GM18526 (cell line): ENCODE results near the gene GRAMD4.

Source experiments
- POLR2A ChIP-seq: IDR thresholded peaks from 3 replicates; pipeline ENCODE4 v1.6.1; 2011; ENCODE audit not compliant: insufficient read length; ENCODE audit errors: extremely low read depth

Gene GRAMD4

DNA sequence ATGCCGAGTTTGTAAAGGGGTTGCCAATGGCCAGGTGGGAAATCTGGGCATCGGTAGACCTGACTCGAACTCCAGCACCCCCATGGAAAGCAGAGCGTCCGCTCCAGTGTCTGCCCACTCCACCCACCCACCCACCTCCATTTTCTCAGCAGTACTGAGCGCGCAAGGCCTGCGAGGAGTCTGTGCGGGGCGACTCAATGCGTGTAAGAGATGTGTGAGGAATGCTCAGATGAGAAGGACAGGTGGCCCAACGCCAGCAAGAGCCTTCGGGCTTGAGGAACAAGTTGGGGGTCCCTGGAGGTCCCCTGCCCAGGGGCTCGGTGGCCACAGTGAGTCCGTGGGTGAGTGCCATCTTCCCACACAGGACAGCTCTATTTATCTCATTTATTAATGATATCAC lies 67.3 kb downstream of the GRAMD4 start:
- no peak for TF ChIP-seq POLR2A

DNA sequence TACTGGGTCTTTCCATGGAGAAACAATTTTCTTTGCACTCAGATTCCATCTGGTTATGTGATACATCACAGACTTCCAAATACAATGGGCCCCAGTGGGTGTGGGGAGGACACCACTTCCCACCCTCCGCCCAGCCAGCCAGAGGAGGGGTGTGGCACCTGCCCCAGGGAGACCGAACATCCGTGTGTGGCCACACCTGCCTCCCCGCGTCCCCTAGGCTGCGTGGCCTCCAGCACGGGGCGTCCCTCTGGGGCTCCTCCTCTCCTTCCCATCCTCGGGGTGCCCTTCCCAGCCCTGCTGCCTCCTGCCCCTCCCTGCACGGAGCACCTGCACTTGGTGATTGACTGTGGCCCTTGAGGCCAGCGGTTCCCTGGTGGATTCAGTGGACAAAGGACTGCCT lies 68.8 kb downstream of the GRAMD4 start:
- no peak for TF ChIP-seq POLR2A

DNA sequence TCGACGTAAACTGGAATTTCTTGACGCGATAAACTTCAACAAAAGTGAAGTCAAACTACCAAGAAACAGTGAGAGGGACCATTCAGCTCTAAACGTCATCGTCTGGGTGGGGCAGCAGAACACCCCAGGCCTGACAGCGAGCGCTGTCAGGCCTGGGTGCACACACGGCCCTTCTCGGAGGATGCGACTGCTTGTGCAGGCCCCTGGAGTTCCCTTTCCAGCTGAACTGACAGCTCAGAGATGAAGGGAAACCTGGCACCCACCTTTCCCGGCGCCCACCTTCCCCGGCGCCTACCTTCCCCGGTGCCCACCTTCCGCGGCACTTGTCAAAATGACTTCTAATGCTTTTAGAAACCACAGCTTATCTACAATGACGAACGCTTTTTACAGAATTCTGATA lies 70.0 kb downstream of the GRAMD4 start:
- TF ChIP-seq POLR2A, result no peak

DNA sequence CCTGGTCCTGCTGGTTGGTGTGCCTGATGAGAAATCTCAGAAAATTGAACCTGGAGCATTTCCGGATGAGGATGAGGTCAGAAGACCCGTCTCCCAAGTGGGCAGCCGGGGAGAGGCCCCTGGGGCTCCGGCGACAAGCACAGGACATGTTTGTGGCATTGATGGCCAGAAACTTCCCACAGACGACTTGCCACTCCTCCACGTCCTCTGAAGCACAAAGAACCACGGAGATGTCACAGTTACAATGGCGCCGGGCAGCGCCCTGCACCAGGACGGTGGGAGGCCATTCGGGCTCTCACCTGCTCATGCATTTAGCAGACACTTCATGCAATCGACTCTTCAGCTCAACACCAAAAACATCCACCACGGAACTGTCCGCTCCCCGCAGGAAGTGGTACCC lies 71.4 kb downstream of the GRAMD4 start:
- TF ChIP-seq POLR2A, result no peak

DNA sequence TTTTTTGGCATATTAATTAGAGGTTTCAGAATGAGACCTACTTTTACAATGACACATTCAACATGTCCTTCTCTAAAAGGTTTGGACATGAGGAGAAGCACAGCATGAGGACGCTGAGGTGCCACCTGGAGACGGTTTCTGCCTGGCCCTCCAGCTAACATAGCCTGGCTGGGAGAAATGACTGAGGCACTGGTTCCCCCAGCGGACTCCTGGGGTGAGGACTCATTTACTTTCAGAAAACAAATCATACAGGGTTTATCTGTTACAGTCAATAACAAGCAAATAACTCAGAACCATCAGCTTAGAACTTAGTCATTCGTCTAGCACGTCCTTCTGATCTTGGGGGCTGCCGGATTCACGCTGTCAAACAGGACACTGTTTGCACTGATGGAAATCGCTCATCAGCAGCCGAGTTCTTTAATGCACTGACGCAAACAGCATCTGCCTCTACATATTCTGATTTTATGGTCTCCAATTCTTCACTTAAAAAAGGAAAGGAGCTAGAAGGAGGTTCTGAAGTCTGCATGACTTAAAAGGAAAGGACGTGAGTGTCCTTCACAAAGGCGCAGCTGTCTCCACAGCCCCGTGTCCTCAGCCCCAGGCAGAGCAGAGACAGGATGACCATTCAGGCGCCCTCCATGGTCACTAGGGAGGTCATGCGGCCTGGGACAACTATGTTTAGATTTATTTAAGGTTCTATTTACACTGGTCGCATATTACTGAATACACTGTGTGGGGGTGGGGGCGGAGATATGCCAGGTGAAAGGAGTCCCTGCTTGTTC lies 73.6 kb downstream of the GRAMD4 start:
- no peak for TF ChIP-seq POLR2A

DNA sequence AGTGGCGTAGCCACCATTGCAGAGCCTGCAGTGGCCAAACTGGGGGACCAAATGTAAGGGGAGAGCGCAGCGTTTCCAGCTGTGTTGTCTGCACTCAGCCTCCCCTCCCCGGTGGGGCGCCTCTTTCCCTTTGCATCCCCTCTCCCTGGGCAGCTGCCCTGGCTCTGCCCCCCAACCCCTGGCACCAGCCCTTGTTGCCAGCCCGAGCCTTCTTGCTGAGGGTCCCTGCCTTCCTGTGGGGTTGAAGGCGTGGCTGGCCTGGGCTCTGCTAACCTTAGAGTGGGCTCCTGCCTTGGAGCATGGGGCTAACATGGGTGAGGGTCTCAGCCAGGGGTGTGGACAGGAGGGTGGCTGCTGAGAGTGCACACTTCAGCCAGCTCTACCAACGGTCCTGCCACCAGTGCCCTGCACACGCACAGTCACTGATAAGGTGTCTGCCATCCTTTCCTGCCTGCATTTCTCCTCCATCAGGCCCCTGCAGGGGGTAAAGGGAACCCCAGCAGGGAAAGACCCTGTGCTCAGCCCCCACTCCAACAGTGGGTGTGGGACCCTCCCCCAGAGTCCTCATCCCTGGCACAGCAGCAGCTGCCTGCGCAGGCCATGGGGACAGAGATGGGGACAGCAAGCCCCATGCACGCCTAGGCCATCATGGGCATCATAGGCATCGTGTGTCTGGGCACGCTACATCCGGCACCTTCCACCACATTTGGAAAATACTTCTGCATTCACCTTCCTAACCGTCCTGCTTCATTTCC lies 74.4 kb downstream of the GRAMD4 start:
- TF ChIP-seq POLR2A, result no peak

DNA sequence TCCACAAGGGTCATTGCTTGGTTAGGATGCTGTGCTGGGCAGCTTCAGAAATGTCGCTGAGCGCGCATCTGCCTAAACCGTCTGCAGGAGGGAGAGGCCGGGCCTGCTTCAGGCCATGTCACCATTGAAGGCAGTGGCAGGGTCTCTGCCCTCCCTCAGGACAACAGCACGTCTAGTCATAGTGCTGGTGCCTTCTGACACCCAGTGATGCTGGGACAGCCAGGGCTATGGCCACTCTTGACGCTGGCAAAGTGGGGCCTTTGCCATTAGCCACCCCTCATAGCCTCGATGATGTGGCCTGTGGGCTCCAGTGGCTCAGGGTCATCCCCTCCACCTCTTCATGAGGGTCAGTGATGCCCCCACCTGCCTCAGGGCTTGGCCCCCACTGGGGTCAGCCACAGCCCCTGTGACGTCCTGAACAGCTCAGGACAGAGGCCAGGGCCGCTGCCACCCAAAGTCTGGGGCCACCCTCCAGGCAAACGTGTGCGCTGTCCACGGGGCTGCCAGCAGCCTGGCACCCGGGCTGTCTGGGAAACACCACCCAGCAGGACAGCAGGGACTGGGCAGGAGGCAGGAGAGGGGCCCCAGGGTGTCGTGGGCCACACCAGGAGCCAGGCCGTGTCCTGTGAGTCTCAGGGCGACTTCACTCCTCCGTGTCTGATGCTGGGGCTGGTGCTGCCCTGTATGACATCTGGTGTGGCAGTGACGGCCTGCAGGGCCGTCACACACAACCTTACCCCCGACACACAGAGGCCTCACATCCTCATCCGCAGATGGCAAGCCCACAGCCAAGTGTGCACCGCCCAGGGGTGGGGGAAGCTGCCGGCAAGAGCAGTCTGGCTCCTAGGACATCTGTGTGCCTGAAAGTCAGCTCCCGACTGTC lies 75.4 kb downstream of the GRAMD4 start:
- no peak for TF ChIP-seq POLR2A

DNA sequence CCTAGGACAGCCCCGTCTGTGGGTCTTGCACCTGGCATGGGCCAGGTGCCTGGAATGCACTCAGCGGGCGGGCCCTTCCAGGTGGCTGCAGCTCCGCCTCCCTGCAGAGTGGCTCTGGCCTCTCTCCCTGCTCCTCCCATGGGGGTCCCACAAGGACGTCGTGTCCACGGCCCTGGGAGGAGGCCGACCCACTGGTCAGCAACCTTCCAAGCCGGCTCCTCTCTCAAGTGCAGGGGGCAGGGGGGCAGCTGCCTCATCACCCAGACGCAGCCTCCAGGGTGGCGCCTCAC lies 76.0 kb downstream of the GRAMD4 start:
- no peak for TF ChIP-seq POLR2A

DNA sequence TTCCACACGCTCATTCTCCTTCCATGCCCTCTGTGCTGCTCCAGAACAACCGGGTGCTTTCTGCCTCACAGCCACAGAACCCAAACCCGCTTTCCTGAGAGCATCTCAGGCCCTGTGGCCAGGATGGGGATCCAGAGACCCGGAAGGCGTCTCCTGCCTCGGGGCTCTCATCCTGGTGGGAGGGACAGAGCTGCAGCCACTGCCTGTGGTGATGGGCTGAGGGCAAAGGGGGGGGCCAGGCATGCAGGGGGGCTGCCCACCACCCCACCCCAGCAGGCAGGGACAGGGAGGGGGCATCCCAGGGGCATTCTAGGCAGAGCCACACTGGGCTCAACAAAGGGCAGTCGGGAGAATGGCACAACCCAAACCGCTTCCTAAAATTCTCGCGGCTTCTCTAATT lies 76.4 kb downstream of the GRAMD4 start:
- no peak for TF ChIP-seq POLR2A

DNA sequence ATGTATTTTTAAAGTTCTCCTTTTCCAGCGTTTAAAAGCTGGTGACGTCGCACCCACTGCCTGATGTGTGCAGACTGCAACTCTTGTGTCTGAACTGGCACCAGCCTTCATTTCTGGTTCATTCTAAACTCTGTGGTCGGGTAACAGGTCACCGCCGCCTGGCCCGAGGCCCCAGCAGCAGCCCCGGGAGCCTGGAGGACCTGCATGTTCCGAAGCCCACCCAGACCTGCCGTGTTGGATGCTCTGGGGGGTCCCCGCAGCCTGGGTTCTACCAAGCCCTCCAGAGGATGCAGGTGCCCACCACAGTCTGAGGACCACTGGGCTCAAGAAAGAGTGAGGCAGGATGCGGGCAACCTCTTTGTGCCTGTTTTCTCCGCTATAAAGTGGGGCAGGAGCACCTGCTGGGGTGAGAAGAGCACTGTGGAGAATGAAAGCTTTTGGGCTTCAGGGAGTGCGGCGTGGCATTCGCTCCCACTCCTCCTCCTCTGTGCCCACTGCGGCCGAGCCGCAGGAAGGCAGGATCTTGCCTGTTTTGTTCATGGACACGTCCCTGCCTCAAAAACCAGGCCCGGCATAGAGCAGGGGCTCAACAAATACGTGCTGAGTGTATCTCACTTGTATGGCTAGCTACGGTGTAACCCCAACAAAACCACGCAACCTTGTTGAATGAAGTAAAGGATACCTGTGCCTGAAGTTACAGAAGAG lies 77.8 kb downstream of the GRAMD4 start:
- TF ChIP-seq POLR2A, result no peak

DNA sequence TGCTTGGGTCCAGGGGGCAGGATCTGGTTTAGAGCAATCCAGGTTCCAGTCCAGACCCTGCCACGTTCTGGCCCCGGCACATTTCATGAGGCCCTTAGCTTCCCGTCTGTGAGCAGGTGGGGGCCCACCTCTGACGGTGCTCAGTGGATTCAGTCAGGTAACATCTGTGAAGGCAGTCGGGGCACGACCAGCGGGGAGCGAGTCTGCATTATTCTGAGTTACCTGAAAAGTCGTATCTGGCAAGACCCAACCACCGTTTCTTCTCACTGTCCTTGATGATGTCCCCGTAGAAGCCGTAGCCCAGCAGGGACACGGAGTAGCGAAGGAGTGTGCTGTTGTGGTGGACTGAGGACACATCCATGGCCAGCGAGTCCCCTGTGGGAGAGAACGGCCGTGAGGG lies 78.9 kb downstream of the GRAMD4 start:
- no peak for TF ChIP-seq POLR2A

DNA sequence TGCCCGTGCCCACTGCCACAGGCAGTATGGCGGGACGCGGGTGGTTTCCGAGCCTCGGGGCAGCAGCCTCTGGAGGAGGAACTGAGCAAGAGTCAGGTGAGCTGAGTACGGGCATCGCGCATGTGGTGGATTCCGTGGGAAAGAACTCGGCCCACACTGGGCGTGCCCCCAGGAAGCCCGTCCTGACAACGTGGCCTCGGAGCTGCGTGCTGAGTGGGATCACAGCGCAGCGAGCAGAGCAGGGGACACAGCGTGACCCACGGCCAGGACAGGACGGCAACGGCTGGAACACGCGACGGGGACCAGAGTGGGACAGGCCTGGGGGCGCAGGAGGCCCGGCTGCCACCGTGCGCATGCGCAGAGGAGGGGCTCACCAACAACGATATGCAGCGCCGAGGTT lies 81.1 kb downstream of the GRAMD4 start:
- TF ChIP-seq POLR2A, result no peak

DNA sequence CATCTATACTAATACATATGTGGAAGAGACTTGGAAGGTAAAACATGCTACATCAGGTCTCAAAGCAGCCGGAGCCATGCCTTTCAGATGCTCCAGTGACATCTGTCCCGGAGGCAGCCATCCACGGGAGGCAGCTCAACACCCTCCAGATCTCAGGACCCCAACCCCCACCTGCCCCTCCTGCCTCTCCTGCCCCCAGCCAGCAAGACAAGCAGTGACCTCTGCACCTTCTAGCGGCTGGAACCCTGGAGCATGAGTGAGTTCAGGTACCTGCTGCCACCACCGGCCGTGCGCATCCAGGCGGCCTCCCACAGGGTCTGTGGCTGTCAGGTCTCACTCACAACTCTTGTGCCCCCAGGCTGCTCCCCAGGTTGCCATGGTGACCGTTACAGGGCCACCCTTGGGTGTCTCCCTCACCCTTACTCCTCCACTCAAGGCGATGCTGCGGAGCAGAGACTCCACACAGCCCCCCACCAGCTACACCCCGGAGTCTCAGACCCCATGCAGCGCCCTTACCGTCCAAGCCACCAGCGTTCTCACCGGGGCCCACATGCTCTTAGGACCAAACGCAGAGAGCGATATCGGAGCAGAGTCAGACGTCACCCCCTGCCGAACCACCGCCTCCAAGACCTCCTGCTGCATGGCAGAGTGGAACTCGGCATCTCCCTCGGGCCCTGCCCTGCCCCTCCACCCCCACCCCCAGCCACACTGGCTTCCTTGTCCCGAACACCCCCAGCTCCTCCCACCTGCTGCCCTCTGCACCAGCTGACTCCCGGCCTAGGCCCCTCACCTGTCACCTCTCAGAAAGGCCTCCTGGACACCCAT lies 83.2 kb downstream of the GRAMD4 start:
- TF ChIP-seq POLR2A, result no peak

DNA sequence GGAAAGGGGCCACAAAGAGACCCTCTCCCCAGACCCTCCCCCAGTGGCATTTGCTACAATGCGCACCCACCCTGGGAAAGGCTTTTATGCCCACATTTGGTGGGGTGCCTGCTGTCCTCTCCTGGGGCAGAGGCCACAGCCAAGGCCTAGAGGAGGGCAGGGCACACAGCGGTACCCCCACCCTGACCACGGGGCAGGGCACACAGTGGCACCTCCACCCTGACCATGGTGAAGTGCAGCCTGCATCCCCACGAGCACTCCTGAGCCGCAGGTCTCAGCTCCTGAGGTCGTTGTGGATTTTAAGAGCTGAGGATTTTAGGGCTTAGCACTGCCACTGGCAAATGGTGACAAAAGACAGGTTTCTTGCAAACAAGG lies 83.8 kb downstream of the GRAMD4 start:
- no peak for TF ChIP-seq POLR2A
